HepG2 (cell line): ENCODE data around the gene RTN1.

Source experiments
- ATF7-NPFF ChIP-seq: sonication (generic); formaldehyde crosslinking; IDR thresholded peaks from 2 replicates; pipeline ENCODE4 v1.8.1; 2023; ENCODE audit warnings: mild to moderate bottlenecking, low read depth, missing genetic modification reagents, moderate library complexity
- ETV6 ChIP-seq: sonication (generic); formaldehyde crosslinking; conservative IDR thresholded peaks from 2 replicates; pipeline ENCODE4 v1.4.0; 2020; ENCODE audit warnings: missing genetic modification reagents
- HCFC1 ChIP-seq: fragments of 150-350 bp; IDR thresholded peaks from 2 replicates; pipeline ENCODE4 v1.6.1; 2014; ENCODE audit warnings: low read depth, low read length
- JUND ChIP-seq: sonication (generic); formaldehyde crosslinking; IDR thresholded peaks from 2 replicates; pipeline ENCODE4 v1.8.0; 2022; ENCODE audit warnings: mild to moderate bottlenecking, missing genetic modification reagents
- STAT5B ChIP-seq: sonication (generic); formaldehyde crosslinking; IDR thresholded peaks from 2 replicates; pipeline ENCODE4 v1.4.0; 2020; ENCODE audit warnings: missing genetic modification reagents
- ZNF317 ChIP-seq: sonication (generic); formaldehyde crosslinking; IDR thresholded peaks from 2 replicates; pipeline ENCODE4 v1.5.0; 2020; ENCODE audit warnings: mild to moderate bottlenecking, missing genetic modification reagents
- ZSCAN20 ChIP-seq: sonication (generic); formaldehyde crosslinking; IDR thresholded peaks from 2 replicates; pipeline ENCODE4 v1.4.0; 2020; ENCODE audit warnings: missing genetic modification reagents, mild to moderate bottlenecking, borderline replicate concordance
- TF ChIP-seq, protein P1 (sequence below): sonication (generic); formaldehyde crosslinking; IDR thresholded peaks from 2 replicates; pipeline ENCODE4 v1.4.0; 2020; ENCODE audit warnings: missing genetic modification reagents
- TF ChIP-seq, protein P2 (sequence below): sonication (generic); formaldehyde crosslinking; IDR thresholded peaks from 2 replicates; pipeline ENCODE4 v1.5.0; 2020; ENCODE audit warnings: mild to moderate bottlenecking, missing genetic modification reagents, moderate library complexity
- TF ChIP-seq, protein P3 (sequence below), 2 experiments: fragments of 450-650 bp in 1 of 2; sonication (generic) in 1 of 2; formaldehyde crosslinking in 1 of 2; IDR thresholded peaks; 2 replicates each; pipeline versions ENCODE4 v1.6.1 to v1.8.0; 2016 to 2022; ENCODE audit warnings: antibody characterized with exemption in 1 of 2, mild to moderate bottlenecking in 1 of 2, missing genetic modification reagents in 1 of 2
- TF ChIP-seq, protein P4 (sequence below): sonication (generic); formaldehyde crosslinking; IDR thresholded peaks from 2 replicates; pipeline ENCODE4 v1.9.0; 2021; ENCODE audit warnings: missing genetic modification reagents, borderline replicate concordance

DNA sequence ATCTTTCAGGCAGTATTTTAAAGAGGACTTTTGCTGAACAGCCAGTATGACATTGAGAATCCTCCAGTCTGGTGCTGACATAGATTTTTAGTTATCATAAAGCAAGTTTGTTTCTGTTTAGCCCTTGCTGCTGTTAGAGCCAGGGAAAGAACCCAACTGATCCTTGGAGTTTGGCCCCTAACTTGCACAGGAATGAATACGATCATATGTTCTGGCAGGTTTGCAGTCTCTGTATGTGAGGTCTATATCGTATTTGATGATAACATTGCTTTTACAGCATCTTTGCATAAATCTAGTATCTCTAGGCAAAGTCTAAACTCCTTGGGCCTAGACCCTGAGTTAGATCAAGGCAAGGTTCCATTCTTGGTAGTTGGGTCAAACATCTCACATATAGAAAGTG, 289.7 kb downstream of the RTN1 start:
- TF ChIP-seq ETV6 (CRISPR knock-in tag) (no peak), HCFC1 (no peak), ZSCAN20 (CRISPR knock-in tag) (no peak), ATF7-NPFF (no peak), STAT5B (CRISPR knock-in tag) (no peak), JUND (CRISPR knock-in tag) (no peak), ZNF317 (no peak)
- TF ChIP-seq, protein P1, sequence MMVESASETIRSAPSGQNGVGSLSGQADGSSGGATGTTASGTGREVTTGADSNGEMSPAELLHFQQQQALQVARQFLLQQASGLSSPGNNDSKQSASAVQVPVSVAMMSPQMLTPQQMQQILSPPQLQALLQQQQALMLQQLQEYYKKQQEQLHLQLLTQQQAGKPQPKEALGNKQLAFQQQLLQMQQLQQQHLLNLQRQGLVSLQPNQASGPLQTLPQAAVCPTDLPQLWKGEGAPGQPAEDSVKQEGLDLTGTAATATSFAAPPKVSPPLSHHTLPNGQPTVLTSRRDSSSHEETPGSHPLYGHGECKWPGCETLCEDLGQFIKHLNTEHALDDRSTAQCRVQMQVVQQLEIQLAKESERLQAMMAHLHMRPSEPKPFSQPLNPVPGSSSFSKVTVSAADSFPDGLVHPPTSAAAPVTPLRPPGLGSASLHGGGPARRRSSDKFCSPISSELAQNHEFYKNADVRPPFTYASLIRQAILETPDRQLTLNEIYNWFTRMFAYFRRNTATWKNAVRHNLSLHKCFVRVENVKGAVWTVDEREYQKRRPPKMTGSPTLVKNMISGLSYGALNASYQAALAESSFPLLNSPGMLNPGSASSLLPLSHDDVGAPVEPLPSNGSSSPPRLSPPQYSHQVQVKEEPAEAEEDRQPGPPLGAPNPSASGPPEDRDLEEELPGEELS (CRISPR knock-in tag): no peak
- TF ChIP-seq, protein P2, sequence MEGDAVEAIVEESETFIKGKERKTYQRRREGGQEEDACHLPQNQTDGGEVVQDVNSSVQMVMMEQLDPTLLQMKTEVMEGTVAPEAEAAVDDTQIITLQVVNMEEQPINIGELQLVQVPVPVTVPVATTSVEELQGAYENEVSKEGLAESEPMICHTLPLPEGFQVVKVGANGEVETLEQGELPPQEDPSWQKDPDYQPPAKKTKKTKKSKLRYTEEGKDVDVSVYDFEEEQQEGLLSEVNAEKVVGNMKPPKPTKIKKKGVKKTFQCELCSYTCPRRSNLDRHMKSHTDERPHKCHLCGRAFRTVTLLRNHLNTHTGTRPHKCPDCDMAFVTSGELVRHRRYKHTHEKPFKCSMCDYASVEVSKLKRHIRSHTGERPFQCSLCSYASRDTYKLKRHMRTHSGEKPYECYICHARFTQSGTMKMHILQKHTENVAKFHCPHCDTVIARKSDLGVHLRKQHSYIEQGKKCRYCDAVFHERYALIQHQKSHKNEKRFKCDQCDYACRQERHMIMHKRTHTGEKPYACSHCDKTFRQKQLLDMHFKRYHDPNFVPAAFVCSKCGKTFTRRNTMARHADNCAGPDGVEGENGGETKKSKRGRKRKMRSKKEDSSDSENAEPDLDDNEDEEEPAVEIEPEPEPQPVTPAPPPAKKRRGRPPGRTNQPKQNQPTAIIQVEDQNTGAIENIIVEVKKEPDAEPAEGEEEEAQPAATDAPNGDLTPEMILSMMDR (CRISPR knock-in tag): no peak
- TF ChIP-seq, protein P3, sequence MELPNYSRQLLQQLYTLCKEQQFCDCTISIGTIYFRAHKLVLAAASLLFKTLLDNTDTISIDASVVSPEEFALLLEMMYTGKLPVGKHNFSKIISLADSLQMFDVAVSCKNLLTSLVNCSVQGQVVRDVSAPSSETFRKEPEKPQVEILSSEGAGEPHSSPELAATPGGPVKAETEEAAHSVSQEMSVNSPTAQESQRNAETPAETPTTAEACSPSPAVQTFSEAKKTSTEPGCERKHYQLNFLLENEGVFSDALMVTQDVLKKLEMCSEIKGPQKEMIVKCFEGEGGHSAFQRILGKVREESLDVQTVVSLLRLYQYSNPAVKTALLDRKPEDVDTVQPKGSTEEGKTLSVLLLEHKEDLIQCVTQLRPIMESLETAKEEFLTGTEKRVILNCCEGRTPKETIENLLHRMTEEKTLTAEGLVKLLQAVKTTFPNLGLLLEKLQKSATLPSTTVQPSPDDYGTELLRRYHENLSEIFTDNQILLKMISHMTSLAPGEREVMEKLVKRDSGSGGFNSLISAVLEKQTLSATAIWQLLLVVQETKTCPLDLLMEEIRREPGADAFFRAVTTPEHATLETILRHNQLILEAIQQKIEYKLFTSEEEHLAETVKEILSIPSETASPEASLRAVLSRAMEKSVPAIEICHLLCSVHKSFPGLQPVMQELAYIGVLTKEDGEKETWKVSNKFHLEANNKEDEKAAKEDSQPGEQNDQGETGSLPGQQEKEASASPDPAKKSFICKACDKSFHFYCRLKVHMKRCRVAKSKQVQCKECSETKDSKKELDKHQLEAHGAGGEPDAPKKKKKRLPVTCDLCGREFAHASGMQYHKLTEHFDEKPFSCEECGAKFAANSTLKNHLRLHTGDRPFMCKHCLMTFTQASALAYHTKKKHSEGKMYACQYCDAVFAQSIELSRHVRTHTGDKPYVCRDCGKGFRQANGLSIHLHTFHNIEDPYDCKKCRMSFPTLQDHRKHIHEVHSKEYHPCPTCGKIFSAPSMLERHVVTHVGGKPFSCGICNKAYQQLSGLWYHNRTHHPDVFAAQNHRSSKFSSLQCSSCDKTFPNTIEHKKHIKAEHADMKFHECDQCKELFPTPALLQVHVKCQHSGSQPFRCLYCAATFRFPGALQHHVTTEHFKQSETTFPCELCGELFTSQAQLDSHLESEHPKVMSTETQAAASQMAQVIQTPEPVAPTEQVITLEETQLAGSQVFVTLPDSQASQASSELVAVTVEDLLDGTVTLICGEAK (IDR thresholded peaks at IDR 0.05): no peak
- TF ChIP-seq, protein P3 (CRISPR knock-in tag; IDR thresholded peaks at IDR 0.05): no peak
- TF ChIP-seq, protein P4, sequence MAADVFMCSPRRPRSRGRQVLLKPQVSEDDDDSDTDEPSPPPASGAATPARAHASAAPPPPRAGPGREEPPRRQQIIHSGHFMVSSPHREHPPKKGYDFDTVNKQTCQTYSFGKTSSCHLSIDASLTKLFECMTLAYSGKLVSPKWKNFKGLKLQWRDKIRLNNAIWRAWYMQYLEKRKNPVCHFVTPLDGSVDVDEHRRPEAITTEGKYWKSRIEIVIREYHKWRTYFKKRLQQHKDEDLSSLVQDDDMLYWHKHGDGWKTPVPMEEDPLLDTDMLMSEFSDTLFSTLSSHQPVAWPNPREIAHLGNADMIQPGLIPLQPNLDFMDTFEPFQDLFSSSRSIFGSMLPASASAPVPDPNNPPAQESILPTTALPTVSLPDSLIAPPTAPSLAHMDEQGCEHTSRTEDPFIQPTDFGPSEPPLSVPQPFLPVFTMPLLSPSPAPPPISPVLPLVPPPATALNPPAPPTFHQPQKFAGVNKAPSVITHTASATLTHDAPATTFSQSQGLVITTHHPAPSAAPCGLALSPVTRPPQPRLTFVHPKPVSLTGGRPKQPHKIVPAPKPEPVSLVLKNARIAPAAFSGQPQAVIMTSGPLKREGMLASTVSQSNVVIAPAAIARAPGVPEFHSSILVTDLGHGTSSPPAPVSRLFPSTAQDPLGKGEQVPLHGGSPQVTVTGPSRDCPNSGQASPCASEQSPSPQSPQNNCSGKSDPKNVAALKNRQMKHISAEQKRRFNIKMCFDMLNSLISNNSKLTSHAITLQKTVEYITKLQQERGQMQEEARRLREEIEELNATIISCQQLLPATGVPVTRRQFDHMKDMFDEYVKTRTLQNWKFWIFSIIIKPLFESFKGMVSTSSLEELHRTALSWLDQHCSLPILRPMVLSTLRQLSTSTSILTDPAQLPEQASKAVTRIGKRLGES: no peak
